ENCODE data around the gene GALNT12.

The GALNT12 gene

GRCh38 chr9:98865284-98865875 lies 57.9 kb downstream of the GALNT12 start:
- H3K9me3 ChIP-seq (ENCODE audit: low read length): 0 out of 2 replicates have a peak, but pooled peaks cover 3% of the 10 kb centered on the region
- peaks cover 3% of the 10 kb centered on the region for H3K27me3 ChIP-seq (ENCODE audit: insufficient read depth, low read length)
- H3K4me3 ChIP-seq (ENCODE audit: low read depth, low read length, poor library complexity, severe bottlenecking): no peak overlapping the region
- no peaks in the 10 kb centered on the region for H3K79me2 ChIP-seq (ENCODE audit: insufficient read depth, low read length)
- no peak overlapping the region for H3K4me2 ChIP-seq (ENCODE audit: low read length)
- no peaks in the 10 kb centered on the region; the same call in 1 of the 2 replicates for H3K36me3 ChIP-seq (ENCODE audit: insufficient read depth, low read length)
- peaks cover 9% of the 10 kb centered on the region for H3K4me1 ChIP-seq (ENCODE audit: insufficient read depth, low read length, severe bottlenecking)
- no peaks in the 10 kb centered on the region for H4K20me1 ChIP-seq (ENCODE audit: insufficient read depth, low read length)
- no peak overlapping the region for H3K9ac ChIP-seq (ENCODE audit: low read length)
- TF ChIP-seq CTCF (IDR thresholded peaks at IDR 0.05; ENCODE audit: low read length) (no peak), EZH2 (IDR thresholded peaks at IDR 0.05; ENCODE audit: borderline replicate concordance, low read length) (no peak)
- no peaks in the 10 kb centered on the region for H3K9me2 ChIP-seq (ENCODE audit: low read depth, low read length)
- H2AFZ ChIP-seq (ENCODE audit: low read length): no peak overlapping the region
- H3F3A ChIP-seq (ENCODE audit: insufficient read depth, low read length): no peaks in the 10 kb centered on the region
- no peak overlapping the region for H3K27ac ChIP-seq (ENCODE audit: low read depth, low read length, poor library complexity, severe bottlenecking)

DNA sequence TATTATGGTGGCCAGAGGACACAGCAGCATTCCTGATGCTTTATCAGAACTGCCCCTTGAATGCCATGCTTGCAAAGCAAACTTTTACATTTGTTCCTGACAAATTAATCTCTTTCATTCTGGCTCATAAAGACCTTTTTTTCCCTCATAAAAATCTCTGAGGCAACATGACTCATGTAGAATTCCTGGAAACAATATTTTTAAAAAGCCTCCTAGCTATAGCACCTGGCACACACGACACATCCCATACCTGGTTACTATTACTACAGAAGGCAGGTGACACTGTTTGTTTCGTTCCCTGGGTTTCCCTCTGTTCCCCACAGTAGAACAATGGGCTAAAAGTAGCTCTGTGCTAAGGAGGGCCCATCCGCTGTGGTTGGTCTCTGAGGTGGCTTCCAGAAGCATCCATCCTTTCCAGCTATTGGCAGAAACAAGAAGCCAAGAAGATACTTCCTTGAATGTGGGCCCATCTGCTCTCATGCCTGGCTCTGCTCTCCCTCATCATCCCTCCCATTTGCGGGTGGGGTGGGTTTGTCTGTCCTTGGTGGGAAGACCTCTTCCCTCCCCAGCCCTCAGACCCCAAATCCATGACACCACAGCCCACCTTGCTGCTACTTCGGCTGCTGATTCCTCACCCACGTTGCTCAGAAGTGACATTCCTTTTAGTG lies 59.1 kb downstream of the GALNT12 start:
- H2AFZ ChIP-seq (ENCODE audit: low read length): no peak overlapping the region
- H3K9me3 ChIP-seq (ENCODE audit: low read length): 0 out of 2 replicates have a peak, but pooled peaks cover 3% of the 10 kb centered on the region
- H3K27me3 ChIP-seq (ENCODE audit: insufficient read depth, low read length): peaks cover 8% of the 10 kb centered on the region
- H3K4me2 ChIP-seq (ENCODE audit: low read length): no peak overlapping the region
- H3K4me1 ChIP-seq (ENCODE audit: insufficient read depth, low read length, severe bottlenecking): peaks cover 9% of the 10 kb centered on the region
- TF ChIP-seq EZH2 (IDR thresholded peaks at IDR 0.05; ENCODE audit: borderline replicate concordance, low read length): no peak
- no peak for TF ChIP-seq CTCF (IDR thresholded peaks at IDR 0.05; ENCODE audit: low read length)
- H3K9me2 ChIP-seq (ENCODE audit: low read depth, low read length): no peaks in the 10 kb centered on the region
- no peak overlapping the region for H3K9ac ChIP-seq (ENCODE audit: low read length)
- H3K27ac ChIP-seq (ENCODE audit: low read depth, low read length, poor library complexity, severe bottlenecking): no peak overlapping the region
- no peaks in the 10 kb centered on the region for H3F3A ChIP-seq (ENCODE audit: insufficient read depth, low read length)
- H3K36me3 ChIP-seq (ENCODE audit: insufficient read depth, low read length): no peaks in the 10 kb centered on the region; the same call in 1 of the 2 replicates
- no peak overlapping the region for H3K4me3 ChIP-seq (ENCODE audit: low read depth, low read length, poor library complexity, severe bottlenecking)
- no peaks in the 10 kb centered on the region for H3K79me2 ChIP-seq (ENCODE audit: insufficient read depth, low read length)
- no peaks in the 10 kb centered on the region for H4K20me1 ChIP-seq (ENCODE audit: insufficient read depth, low read length)

- Histone ChIP-seq H3K9ac (ENCODE audit: low read length) (no peak overlapping the region), H3K4me3 (ENCODE audit: low read depth, low read length, poor library complexity, severe bottlenecking) (no peak overlapping the region), H3K79me2 (ENCODE audit: insufficient read depth, low read length) (no peaks in the 10 kb centered on the region), H3K4me2 (ENCODE audit: low read length) (no peak overlapping the region), H4K20me1 (ENCODE audit: insufficient read depth, low read length) (no peaks in the 10 kb centered on the region), H3K4me1 (ENCODE audit: insufficient read depth, low read length, severe bottlenecking) (peaks cover 8% of the 10 kb centered on the region), H3F3A (ENCODE audit: insufficient read depth, low read length) (no peaks in the 10 kb centered on the region), H2AFZ (ENCODE audit: low read length) (no peak overlapping the region), H3K36me3 (ENCODE audit: insufficient read depth, low read length) (no peaks in the 10 kb centered on the region; the same call in 1 of the 2 replicates), H3K27me3 (ENCODE audit: insufficient read depth, low read length) (peaks cover 8% of the 10 kb centered on the region), H3K9me3 (ENCODE audit: low read length) (0 out of 2 replicates have a peak, but pooled peaks cover 3% of the 10 kb centered on the region), H3K9me2 (ENCODE audit: low read depth, low read length) (no peaks in the 10 kb centered on the region), H3K27ac (ENCODE audit: low read depth, low read length, poor library complexity, severe bottlenecking) (no peak overlapping the region)
- TF ChIP-seq EZH2 (IDR thresholded peaks at IDR 0.05; ENCODE audit: borderline replicate concordance, low read length) (no peak), CTCF (IDR thresholded peaks at IDR 0.05; ENCODE audit: low read length) (no peak)
Measured at GRCh38 chr9:98867103-98867428, 59.6 kb downstream of the GALNT12 start.
